GM19328 (cell line): ENCODE data around the gene AGPAT4.
"Not testable (repeated sequence)": the region's sequence is repeated elsewhere in the genome, so short reads cannot be mapped to it uniquely, and the experiment has no call there.

Source experiments
- ATAC-seq: cut with Tn5 transposase; IDR thresholded peaks from one replicate; pipeline ENCODE4 v1.9.1; 2021; ENCODE audit warnings: mild to moderate bottlenecking, moderate library complexity; ENCODE audit not compliant: unreplicated experiment

AGPAT4 gene

GRCh38 chr6:161123319-161123718, 150.5 kb downstream of the AGPAT4 start:
- not testable (repeated sequence) for ATAC-seq

- ATAC-seq: no peak
These were observed 155.9 kb downstream of the AGPAT4 start for GRCh38 chr6:161117942-161118341.

DNA sequence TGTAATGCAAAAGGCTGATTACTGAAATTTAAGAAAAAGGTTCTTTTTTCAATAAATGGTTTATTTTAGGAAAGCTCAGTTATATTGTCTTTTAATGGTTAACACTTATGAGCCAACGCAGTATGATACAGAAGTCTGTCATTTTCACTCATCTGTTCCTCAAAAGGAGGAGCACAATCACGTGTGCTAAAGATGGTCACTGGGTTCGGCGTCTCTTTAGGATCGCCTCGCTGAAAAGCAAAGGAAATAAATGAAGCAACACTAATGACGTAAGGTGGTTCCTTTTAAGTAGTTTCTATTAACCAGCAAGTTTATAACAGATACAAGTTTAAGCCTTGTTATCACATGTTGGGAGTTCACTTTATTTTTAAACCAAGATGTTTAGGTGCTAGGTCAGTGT, 156.6 kb downstream of the AGPAT4 start:
- ATAC-seq: no peak

DNA sequence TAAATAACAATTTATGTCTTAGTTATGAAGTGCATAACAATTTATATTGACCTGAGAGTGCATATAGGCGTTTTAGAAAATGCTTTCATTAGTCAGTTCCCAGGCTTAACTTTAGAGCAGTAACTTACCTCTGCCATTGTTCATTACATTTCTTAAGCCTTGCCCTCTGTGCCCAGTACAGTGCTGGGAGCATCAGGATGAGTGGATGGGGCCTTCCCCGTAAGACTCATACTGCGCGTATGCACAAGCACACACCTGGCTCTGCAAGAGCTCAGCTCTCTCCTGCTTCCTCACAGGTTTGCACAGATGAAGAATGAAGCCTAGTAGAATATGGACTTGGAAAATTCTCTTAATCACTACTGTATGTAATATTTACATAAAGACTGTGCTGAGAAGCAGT, 157.3 kb downstream of the AGPAT4 start:
- ATAC-seq: no peak

GRCh38 chr6:161115468-161115867, 158.4 kb downstream of the AGPAT4 start:
- no peak for ATAC-seq

DNA sequence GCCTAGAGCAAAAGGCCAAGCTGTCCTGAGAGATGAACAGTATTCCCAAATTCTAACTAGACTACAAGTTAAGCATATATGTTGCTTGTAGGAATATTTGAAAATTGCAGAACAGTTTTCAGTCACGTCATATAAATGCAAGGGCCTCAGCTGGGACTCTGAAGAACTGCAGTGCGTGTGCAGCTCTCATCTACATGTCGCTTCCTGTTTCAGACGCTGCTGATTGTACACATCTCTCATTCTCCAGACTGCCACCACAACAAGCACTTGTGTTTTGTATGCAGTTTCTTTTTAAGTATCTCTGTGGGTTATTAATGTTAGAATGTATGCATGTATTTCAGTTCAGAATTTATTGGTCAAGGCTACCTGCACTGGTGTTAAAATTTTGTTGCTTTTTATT, 162.6 kb downstream of the AGPAT4 start:
- no peak for ATAC-seq

DNA sequence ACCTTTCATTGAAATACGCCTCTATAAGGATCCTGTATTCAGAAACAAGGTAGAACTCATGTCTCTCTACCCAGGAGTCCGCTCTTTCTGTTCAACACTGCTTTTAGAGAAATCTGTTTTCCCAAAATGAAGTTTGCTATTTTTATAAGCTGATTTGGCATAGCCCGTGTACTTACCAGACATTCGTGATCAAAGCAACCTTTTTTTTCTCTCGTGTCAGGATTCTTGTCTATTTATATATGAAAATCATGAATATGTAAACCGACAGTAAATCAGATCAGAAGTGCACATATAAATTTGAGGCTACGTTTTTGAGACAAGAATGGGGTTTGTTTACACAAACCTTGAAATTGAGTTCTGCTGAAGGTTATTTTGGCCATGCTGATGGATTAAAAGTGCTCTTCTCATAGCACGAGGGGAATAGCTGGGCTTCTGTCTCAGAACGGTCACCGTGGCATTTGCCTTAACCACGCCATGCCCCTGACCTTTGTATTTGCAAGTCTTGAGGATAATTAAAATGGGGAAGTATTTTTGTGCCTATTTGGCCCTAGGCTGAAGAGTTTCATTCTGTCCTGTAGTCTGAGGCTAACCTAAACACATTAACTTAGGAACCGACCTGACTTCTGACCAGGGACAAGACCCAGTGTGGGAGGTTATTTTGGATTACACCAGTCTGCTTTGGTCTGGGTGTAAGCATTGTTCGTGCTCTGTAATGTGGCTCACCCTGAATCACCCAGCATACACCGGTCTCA, 163.7 kb downstream of the AGPAT4 start:
- ATAC-seq: no peak

DNA sequence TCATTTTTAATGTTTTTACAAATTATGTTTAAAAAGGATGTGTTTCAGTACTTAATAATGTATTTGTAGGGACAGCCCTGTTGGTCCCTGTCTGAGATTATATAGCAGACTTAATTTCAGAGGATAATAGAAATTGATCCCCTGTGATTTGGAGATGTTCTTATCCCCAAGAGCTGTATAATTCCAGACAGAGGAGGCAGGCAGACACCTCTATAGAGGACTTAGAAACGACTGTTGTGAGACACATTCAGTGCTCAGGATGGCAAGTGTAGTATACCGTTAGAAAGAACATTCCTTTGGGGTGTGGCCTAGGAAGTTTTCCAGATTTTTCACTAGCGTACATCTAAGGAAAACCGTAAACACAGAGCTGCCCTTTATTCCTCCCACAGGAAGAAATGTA, 164.5 kb downstream of the AGPAT4 start:
- ATAC-seq: no peak

DNA sequence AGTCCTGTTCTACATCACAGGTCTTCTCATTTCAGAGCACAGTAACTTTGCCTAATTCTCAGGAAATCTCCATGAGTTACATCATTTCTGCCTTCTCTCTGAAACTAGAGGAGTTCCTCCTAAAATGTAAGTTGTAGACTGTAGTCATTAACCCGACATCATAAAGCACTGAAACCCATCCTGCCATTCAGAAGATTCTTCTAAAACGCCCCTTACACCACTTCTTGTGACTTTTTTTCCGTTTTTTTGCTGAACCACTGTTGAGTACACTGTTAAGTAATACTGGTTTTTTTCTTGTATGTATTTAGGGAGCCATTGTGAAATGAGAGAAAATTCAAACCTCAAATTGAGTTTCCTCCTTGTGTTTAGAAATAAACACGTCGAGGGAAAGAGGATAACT, 164.9 kb downstream of the AGPAT4 start:
- no peak for ATAC-seq

DNA sequence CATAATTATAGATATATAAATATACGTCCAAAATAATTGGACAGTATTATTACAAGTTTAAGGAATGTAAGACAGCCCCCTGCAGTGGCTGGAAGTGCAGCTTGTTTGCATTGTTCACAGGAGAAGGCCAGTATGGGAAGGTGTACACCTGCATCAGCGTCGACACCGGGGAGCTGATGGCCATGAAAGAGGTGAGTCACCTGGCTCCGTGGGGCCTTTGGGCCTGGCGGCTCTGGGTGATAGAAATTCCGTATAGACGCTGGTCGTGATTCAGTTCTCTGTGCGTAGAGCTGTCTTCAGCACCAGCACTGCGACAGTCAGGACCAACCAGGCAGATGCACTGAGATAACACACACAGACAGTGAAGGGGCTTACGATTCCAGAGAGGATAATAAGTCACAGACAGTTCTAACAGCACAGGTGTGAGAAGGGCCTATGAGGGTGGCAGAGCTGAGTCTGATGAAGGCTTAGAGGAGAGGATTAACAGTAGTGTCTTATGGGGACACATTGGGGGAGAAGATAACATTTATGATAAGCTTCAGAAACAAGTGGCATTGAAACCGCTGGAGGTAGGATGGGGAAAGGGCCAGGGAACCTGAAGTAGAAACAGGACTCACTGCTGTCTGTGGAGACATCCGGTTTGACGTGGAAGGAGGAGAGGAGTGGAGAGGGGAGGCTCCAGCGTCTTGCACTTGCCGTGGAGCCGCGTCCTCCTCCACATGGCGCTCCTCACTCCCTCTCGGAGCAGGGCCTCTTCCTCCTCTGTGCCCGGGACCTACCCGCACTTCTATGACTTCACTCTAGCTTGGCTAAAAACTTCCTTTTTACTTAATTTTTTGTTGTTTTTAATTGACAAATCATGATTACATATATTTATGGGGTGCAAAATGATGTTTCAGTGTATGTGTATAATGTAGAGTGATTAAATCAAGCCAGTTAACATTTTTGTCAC, 165.8 kb downstream of the AGPAT4 start:
- ATAC-seq: no peak

- no peak for ATAC-seq
These were observed 168.5 kb downstream of the AGPAT4 start for GRCh38 chr6:161105408-161105807.

- no peak for ATAC-seq
These were observed 168.9 kb downstream of the AGPAT4 start for GRCh38 chr6:161104966-161105365.

DNA sequence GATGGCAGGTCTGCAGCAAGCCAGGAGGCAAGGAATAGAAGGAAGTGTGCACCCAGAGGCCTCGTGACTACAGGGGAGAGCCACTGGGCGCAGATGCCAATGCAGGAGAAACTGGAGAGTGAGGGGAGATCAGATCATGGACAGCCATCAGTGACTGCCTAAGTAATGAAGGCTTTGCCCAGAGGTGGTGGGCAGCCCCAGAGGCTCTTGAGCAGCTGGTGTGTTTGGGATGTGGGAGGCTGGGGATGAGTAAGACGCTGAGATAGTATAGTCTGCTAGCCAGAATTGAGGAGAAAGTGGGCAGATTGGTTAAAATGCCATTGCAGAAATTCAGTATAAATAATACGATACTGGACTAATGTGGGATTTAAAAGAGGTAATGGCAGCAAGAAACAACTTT, 170.4 kb downstream of the AGPAT4 start:
- no peak for ATAC-seq

DNA sequence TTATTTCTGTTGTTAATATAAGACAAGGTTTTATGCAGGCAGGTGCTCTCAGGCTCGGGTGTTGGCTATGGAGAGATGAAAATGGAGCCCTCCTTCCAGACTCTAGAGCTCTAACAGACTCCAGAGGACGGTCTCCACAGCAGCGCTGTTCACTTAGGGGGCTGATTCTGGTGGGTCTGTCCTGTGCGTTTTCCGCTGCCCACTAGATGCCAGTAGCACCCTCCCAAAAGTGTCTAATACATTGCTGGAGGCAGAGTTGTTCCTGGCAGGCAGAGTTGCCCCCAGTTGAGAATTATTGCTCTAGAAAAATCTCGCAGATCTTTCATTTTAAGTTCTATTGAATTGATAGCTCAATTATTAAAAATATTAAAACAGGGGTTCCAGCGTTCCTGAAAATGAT, 172.3 kb downstream of the AGPAT4 start:
- ATAC-seq: no peak

- ATAC-seq: no peak
These were observed 173.8 kb downstream of the AGPAT4 start for GRCh38 chr6:161100072-161100471.

GRCh38 chr6:161095916-161096315, 177.9 kb downstream of the AGPAT4 start:
- no peak for ATAC-seq

GRCh38 chr6:161094955-161095354, 178.9 kb downstream of the AGPAT4 start:
- ATAC-seq: no peak

GRCh38 chr6:161091972-161092701, 181.7 kb downstream of the AGPAT4 start:
- ATAC-seq: no peak

- no peak for ATAC-seq
These were observed 182.7 kb downstream of the AGPAT4 start for GRCh38 chr6:161091151-161091550.

GRCh38 chr6:161088676-161089328, 185.1 kb downstream of the AGPAT4 start:
- no peak for ATAC-seq

DNA sequence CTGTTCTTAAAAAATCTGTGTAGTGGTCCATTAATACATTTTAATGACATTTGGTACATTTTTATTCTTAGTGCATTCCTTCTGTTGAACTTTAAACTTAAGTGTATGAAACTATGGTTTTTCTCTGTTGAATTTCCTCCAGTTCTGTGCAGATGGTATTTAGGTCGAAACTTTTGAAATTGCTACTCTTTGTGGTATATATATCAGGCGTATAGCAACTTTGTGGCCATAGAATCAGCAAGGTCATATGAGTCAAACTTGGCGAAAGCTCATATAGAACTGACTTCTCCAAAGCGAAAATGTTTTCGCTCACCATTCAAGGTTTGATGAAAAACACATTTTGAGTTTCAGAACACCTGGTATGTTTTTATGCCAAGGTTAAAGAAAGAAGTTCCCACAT, 188.6 kb downstream of the AGPAT4 start:
- ATAC-seq: no peak
